Muscle layer of duodenum (tissue), 2 donors: Measurements from ENCODE around the gene GRM8.

Experiments used
- H3K27ac ChIP-seq: one replicate; pipeline ENCODE4 v1.7.0; 2013; ENCODE audit warnings: mild to moderate bottlenecking, low read length
- H3K27me3 ChIP-seq: one replicate; pipeline ENCODE4 v1.7.0; 2013; ENCODE audit warnings: low read depth, mild to moderate bottlenecking, control low read depth, low read length
- H3K36me3 ChIP-seq, 2 donors: one replicate each; pipeline ENCODE4 v1.7.0; 2013; ENCODE audit warnings: low read length in 2 of 2, control low read depth in 1 of 2, mild to moderate bottlenecking in 1 of 2; ENCODE audit not compliant: insufficient read depth in 2 of 2, control insufficient read depth in 1 of 2
- H3K4me1 ChIP-seq, 2 donors: one replicate each; pipeline ENCODE4 v1.7.0; 2013; ENCODE audit warnings: low read length in 2 of 2, mild to moderate bottlenecking in 2 of 2, control low read depth in 1 of 2, moderate library complexity in 1 of 2; ENCODE audit not compliant: insufficient read depth in 2 of 2, control insufficient read depth in 1 of 2
- H3K4me3 ChIP-seq, 2 donors: one replicate each; pipeline ENCODE4 v1.7.0; 2013; ENCODE audit warnings: low read length in 2 of 2, low read depth in 1 of 2, mild to moderate bottlenecking in 1 of 2
- H3K9me3 ChIP-seq, 2 donors: one replicate each; pipeline ENCODE4 v1.7.0; 2013; ENCODE audit warnings: low read length in 2 of 2, control low read depth in 1 of 2, mild to moderate bottlenecking in 1 of 2; ENCODE audit not compliant: control insufficient read depth in 1 of 2
- donor health status: healthy.

GRM8 gene

GRCh38 chr7:126460664-126461063 is 792.1 kb downstream of the GRM8 start:
- Histone ChIP-seq H3K27ac (no peak overlapping the region), H3K4me3 (no peak overlapping the region), H3K36me3 (no peaks in the 10 kb centered on the region), H3K4me1 (no peaks in the 10 kb centered on the region), H3K9me3 (no peaks in the 10 kb centered on the region), H3K27me3 (no peaks in the 10 kb centered on the region)

- H3K9me3 ChIP-seq, result no peaks in the 10 kb centered on the region
- no peaks in the 10 kb centered on the region for H3K27me3 ChIP-seq
- no peaks in the 10 kb centered on the region for H3K36me3 ChIP-seq
- peaks cover 0 to 5% of the 10 kb centered on the region in 2 donors for H3K4me1 ChIP-seq
- H3K4me3 ChIP-seq, result no peak overlapping the region
- no peak overlapping the region for H3K27ac ChIP-seq
Measured at GRCh38 chr7:126453104-126453503, 799.6 kb downstream of the GRM8 start.

DNA sequence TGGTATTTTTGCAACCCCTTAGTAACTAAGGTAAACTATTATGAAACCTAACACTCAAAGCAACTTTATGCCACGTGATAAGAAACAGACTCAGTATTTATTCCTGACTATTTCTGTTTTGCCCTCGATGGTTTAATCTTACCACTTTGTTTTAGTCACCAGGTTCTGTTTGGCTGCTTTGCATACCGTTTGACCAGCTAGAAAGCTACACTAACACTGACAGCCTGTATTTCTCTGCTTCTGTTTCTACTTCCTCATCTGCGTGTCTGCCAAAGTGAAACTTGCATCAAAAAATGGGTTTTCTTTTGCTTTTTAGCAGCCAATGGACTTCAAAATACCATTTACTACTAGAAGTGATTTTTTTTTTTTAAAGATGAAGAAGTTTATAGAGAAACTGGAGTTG is 802.5 kb downstream of the GRM8 start:
- H3K27ac ChIP-seq, result no peak overlapping the region
- no peak overlapping the region for H3K4me3 ChIP-seq

GRCh38 chr7:126449611-126450268 is 803.0 kb downstream of the GRM8 start:
- Histone ChIP-seq H3K4me1 (peaks cover 0 to 5% of the 10 kb centered on the region in 2 donors), H3K27ac (no peak overlapping the region), H3K36me3 (no peaks in the 10 kb centered on the region), H3K27me3 (no peaks in the 10 kb centered on the region), H3K9me3 (no peaks in the 10 kb centered on the region), H3K4me3 (no peak overlapping the region)

More for the DNA sequence above, 802.5 kb downstream of the GRM8 start:
- H3K9me3 ChIP-seq, result no peaks in the 10 kb centered on the region
- peaks cover 0 to 5% of the 10 kb centered on the region in 2 donors for H3K4me1 ChIP-seq
- H3K36me3 ChIP-seq, result no peaks in the 10 kb centered on the region
- no peaks in the 10 kb centered on the region for H3K27me3 ChIP-seq

DNA sequence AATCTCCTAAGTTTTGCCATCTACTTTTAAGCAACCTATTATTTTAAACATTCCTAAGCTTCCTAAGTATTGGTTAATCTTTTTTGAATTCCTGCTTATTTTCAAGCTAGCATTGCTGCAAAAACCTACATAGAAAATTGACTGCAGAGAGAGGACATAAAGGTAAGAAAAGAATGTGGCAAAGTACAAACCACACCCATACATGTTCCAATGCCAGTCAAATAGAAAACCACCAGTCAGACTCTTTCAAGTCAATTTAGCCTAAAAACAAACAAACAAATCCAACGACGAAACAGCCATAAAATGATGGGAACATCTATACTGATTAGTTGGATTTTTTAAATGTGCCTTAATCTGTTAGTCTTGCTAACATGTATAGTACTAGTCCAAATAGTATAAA is 804.8 kb downstream of the GRM8 start:
- Histone ChIP-seq H3K27ac (no peak overlapping the region), H3K4me1 (peaks cover 0 to 5% of the 10 kb centered on the region in 2 donors), H3K4me3 (no peak overlapping the region), H3K9me3 (no peaks in the 10 kb centered on the region), H3K36me3 (no peaks in the 10 kb centered on the region), H3K27me3 (no peaks in the 10 kb centered on the region)

DNA sequence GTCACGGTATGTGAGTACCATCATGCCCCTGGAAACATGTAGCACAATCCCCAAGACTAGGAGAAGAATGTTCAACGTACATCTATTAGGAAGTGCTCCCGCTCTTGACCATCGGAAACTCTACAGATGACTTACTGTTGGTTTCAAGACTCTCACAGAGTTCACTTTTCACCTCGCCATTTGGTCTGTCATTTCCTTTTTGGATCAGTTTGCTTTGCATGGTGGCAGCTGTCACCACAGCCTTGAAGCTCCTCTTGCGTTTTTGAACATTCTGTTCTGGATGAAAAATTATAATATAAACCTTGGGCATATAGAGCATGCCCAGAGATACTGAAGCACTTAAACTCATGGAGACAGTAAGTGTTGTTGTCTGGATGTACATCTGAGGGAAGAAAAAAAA is 806.8 kb downstream of the GRM8 start:
- H3K9me3 ChIP-seq, result no peaks in the 10 kb centered on the region
- H3K27ac ChIP-seq, result no peak overlapping the region
- no peak overlapping the region for H3K4me3 ChIP-seq
- no peaks in the 10 kb centered on the region for H3K27me3 ChIP-seq
- peaks cover 0 to 5% of the 10 kb centered on the region in 2 donors for H3K4me1 ChIP-seq
- no peaks in the 10 kb centered on the region for H3K36me3 ChIP-seq

DNA sequence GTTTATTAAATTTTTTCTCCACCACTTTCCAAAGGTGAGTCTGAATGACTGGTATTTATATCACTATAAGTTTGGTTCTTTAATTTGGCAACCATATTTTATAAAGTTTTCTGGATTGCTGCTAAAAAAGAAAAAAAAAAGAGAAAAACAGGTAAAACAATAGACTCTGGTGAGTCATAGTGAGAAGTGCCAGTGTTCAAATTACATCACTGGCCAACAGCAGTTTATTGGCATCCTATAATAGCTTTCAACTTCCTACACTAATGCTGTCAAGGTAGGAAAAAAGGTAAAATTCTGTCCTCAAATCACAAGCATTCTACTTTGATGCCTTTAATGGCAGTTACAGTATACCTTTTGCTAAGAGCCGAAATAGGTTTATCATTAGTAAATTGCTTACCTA is 808.8 kb downstream of the GRM8 start:
- Histone ChIP-seq H3K9me3 (no peaks in the 10 kb centered on the region), H3K27me3 (no peaks in the 10 kb centered on the region), H3K27ac (no peak overlapping the region), H3K4me1 (no peaks in the 10 kb centered on the region), H3K36me3 (no peaks in the 10 kb centered on the region), H3K4me3 (no peak overlapping the region)

- no peak overlapping the region for H3K4me3 ChIP-seq
- no peaks in the 10 kb centered on the region for H3K4me1 ChIP-seq
- no peaks in the 10 kb centered on the region for H3K36me3 ChIP-seq
- no peaks in the 10 kb centered on the region for H3K9me3 ChIP-seq
- H3K27me3 ChIP-seq, result no peaks in the 10 kb centered on the region
- H3K27ac ChIP-seq, result no peak overlapping the region
Measured at GRCh38 chr7:126442908-126443307, 809.8 kb downstream of the GRM8 start.

- no peak overlapping the region for H3K4me3 ChIP-seq
- no peaks in the 10 kb centered on the region for H3K27me3 ChIP-seq
- H3K4me1 ChIP-seq, result no peaks in the 10 kb centered on the region
- H3K27ac ChIP-seq, result no peak overlapping the region
- no peaks in the 10 kb centered on the region for H3K9me3 ChIP-seq
- H3K36me3 ChIP-seq, result no peaks in the 10 kb centered on the region
Measured at GRCh38 chr7:126441745-126442144, 811.0 kb downstream of the GRM8 start.

GRCh38 chr7:126440542-126440941 is 812.2 kb downstream of the GRM8 start:
- Histone ChIP-seq H3K27ac (no peak overlapping the region), H3K36me3 (no peaks in the 10 kb centered on the region), H3K4me3 (no peak overlapping the region), H3K27me3 (no peaks in the 10 kb centered on the region), H3K9me3 (no peaks in the 10 kb centered on the region), H3K4me1 (no peaks in the 10 kb centered on the region)

GRCh38 chr7:126436213-126436868 is 816.4 kb downstream of the GRM8 start:
- Histone ChIP-seq H3K9me3 (no peaks in the 10 kb centered on the region), H3K4me1 (no peaks in the 10 kb centered on the region), H3K4me3 (no peak overlapping the region), H3K27ac (no peak overlapping the region), H3K27me3 (no peaks in the 10 kb centered on the region), H3K36me3 (no peaks in the 10 kb centered on the region)

- Histone ChIP-seq H3K27ac (no peak overlapping the region), H3K4me1 (no peaks in the 10 kb centered on the region), H3K36me3 (no peaks in the 10 kb centered on the region), H3K27me3 (no peaks in the 10 kb centered on the region), H3K4me3 (no peak overlapping the region), H3K9me3 (no peaks in the 10 kb centered on the region)
Measured at GRCh38 chr7:126426652-126427051, 826.1 kb downstream of the GRM8 start.
